Liver (tissue), 9 donors: ENCODE data around the gene TENM3. TPM values are rescaled to one million over a fixed set of nuclear protein-coding genes. Genes with fewer than 3 reads are reported as not detected.

Experiments used
- DNase-seq: peaks from one replicate; pipeline ENCODE4 v3.0.0-alpha.2; 2017; ENCODE audit warnings: low spot score
- H3K27ac ChIP-seq, 2 donors: one replicate each; pipeline ENCODE4 v1.7.0; 2013; ENCODE audit warnings: inconsistent platforms in 2 of 2, low read length in 2 of 2, control low read depth in 1 of 2, low read depth in 1 of 2, mild to moderate bottlenecking in 1 of 2
- H3K27me3 ChIP-seq, 4 donors: one replicate each; pipeline versions ENCODE4 v1.6.1 to v1.7.0; 2013; ENCODE audit warnings: low read length in 3 of 4, inconsistent platforms in 1 of 4, mild to moderate bottlenecking in 1 of 4, moderate library complexity in 1 of 4; ENCODE audit not compliant: control insufficient read depth in 4 of 4, insufficient read depth in 4 of 4
- H3K36me3 ChIP-seq, 4 donors: one replicate each; pipeline versions ENCODE4 v1.6.1 to v1.7.0; 2013; ENCODE audit warnings: low read length in 3 of 4, mild to moderate bottlenecking in 3 of 4, low read depth in 1 of 4, moderate library complexity in 1 of 4; ENCODE audit not compliant: control insufficient read depth in 4 of 4, insufficient read depth in 3 of 4
- H3K4me1 ChIP-seq, 4 donors: one replicate each; pipeline versions ENCODE4 v1.6.1 to v1.7.0; 2013; ENCODE audit warnings: low read length in 3 of 4, mild to moderate bottlenecking in 3 of 4, moderate library complexity in 1 of 4; ENCODE audit not compliant: control insufficient read depth in 4 of 4, insufficient read depth in 4 of 4
- H3K4me3 ChIP-seq, 3 donors: one replicate each; pipeline versions ENCODE4 v1.6.1 to v1.7.0; 2013; ENCODE audit warnings: low read length in 3 of 3, control low read depth in 1 of 3, low read depth in 1 of 3, mild to moderate bottlenecking in 1 of 3
- H3K9ac ChIP-seq, 2 donors: one replicate each; pipeline ENCODE4 v1.7.0; 2013; ENCODE audit warnings: low read length in 2 of 2, mild to moderate bottlenecking in 2 of 2, moderate library complexity in 2 of 2, control low read depth in 1 of 2, low read depth in 1 of 2
- H3K9me3 ChIP-seq, 4 donors: one replicate each; pipeline versions ENCODE4 v1.6.1 to v1.7.0; 2013; ENCODE audit warnings: low read length in 3 of 4; ENCODE audit not compliant: control insufficient read depth in 4 of 4
- EGR1 ChIP-seq, 2 donors: IDR thresholded peaks; 2 replicates each; pipeline ENCODE4 v1.6.1; 2016 to 2018; ENCODE audit warnings: antibody characterized with exemption in 2 of 2, low read depth in 2 of 2
- FOXA1 ChIP-seq: IDR thresholded peaks from 2 replicates; pipeline ENCODE4 v1.6.1; 2016; ENCODE audit warnings: antibody characterized with exemption
- GABPA ChIP-seq, 2 donors: IDR thresholded peaks in 1 of 2; conservative IDR thresholded peaks in 1 of 2; 2 replicates each; pipeline ENCODE4 v1.6.1; 2016; ENCODE audit warnings: antibody characterized with exemption in 2 of 2, mild to moderate bottlenecking in 1 of 2, moderate library complexity in 1 of 2
- HNF4A ChIP-seq, 2 donors: conservative IDR thresholded peaks; 2 replicates each; pipeline ENCODE4 v1.6.1; 2016; ENCODE audit warnings: antibody characterized with exemption in 2 of 2, mild to moderate bottlenecking in 2 of 2
- HNF4G ChIP-seq: IDR thresholded peaks from 2 replicates; pipeline ENCODE4 v1.6.1; 2016; ENCODE audit warnings: antibody characterized with exemption
- JUND ChIP-seq, 2 donors: IDR thresholded peaks; 2 replicates each; pipeline ENCODE4 v1.6.1; 2016; ENCODE audit warnings: antibody characterized with exemption in 2 of 2
- NR2F2 ChIP-seq: IDR thresholded peaks from 2 replicates; pipeline ENCODE4 v1.6.1; 2016; ENCODE audit warnings: antibody characterized with exemption
- RAD21 ChIP-seq, 2 donors: IDR thresholded peaks; 2 replicates each; pipeline ENCODE4 v1.6.1; 2016; ENCODE audit warnings: antibody characterized with exemption in 2 of 2, mild to moderate bottlenecking in 2 of 2
- RXRA ChIP-seq, 2 donors: IDR thresholded peaks; 2 replicates each; pipeline ENCODE4 v1.6.1; 2017 to 2018; ENCODE audit warnings: antibody characterized with exemption in 2 of 2, mild to moderate bottlenecking in 1 of 2
- SP1 ChIP-seq: IDR thresholded peaks from 2 replicates; pipeline ENCODE4 v1.6.1; 2018; ENCODE audit warnings: antibody characterized with exemption, mild to moderate bottlenecking
- TAF1 ChIP-seq: conservative IDR thresholded peaks from 2 replicates; pipeline ENCODE4 v1.6.1; 2016; ENCODE audit warnings: antibody characterized with exemption, mild to moderate bottlenecking
- YY1 ChIP-seq: IDR thresholded peaks from 2 replicates; pipeline ENCODE4 v1.6.1; 2016; ENCODE audit warnings: antibody characterized with exemption, mild to moderate bottlenecking
- WGBS: extraction: QIAGEN DNeasy Blood & Tissue Kit; methylation state at CpG from one replicate; pipeline ENCODE4 v1.1.7; 2013; 5-methylcytosine and 5-hydroxymethylcytosine counted together
- polyA plus RNA-seq, 2 donors: library from polyadenylated mRNA; stranded (reverse) in 1 of 2; unstranded in 1 of 2; fragments of 200-250 nt in 1 of 2; fragments of >200 nt in 1 of 2; fragmentation: Nextera tagmentation in 1 of 2; extraction: Ambion mirVana in 1 of 2; gene quantifications; one replicate each; pipeline versions ENCODE4 v1.2.1 to v1.2.3, GENCODE V29; 2013 to 2015
- total RNA-seq, 2 donors: library from RNA; depleted of rRNA; stranded (reverse); fragments of >200 nt; gene quantifications; one replicate each; pipeline ENCODE4 v1.2.3, GENCODE V29; 2014
- TF ChIP-seq, protein P1 (sequence below): IDR thresholded peaks from 2 replicates; pipeline ENCODE4 v1.6.1; 2016; ENCODE audit warnings: antibody characterized with exemption
- TF ChIP-seq, protein P2 (sequence below): fragments of 150-350 bp; IDR thresholded peaks from 2 replicates; pipeline ENCODE4 v1.5.1; 2017; ENCODE audit warnings: improper control_type of control experiment, low read depth, low read length; ENCODE audit not compliant: missing input control
- TF ChIP-seq, protein P3 (sequence below): IDR thresholded peaks from 2 replicates; pipeline ENCODE4 v1.6.1; 2016; ENCODE audit warnings: antibody characterized with exemption
- donor health status: healthy.
- donor health status: healthy.
- donor health status: healthy.
- donor health status: healthy.
- donor health status: healthy.

Gene TENM3
- total and polyA plus RNA-seq, 4 donors = 0.32 to 16.8 (median 0.70) TPM

DNA sequence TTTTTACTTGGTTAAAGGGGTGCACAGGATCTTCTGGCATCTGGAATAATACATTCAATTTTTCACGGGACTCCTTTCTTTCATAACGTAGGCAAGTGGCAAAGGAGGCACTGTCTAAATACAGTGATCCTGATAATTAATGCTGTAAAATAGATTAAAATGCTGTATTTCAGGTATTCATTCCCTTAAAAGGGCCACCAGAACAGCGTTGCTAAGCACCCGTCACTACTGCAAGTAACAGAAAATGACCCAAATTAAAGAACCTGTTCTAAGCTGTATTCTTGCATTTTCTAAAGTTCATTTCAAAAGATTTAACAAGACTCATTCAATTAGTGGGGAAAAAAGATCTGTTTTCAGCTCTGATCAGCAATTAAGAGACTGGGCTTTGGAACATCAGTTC, 208.2 kb downstream of the TENM3 start (continued):
- TF ChIP-seq, protein P1, sequence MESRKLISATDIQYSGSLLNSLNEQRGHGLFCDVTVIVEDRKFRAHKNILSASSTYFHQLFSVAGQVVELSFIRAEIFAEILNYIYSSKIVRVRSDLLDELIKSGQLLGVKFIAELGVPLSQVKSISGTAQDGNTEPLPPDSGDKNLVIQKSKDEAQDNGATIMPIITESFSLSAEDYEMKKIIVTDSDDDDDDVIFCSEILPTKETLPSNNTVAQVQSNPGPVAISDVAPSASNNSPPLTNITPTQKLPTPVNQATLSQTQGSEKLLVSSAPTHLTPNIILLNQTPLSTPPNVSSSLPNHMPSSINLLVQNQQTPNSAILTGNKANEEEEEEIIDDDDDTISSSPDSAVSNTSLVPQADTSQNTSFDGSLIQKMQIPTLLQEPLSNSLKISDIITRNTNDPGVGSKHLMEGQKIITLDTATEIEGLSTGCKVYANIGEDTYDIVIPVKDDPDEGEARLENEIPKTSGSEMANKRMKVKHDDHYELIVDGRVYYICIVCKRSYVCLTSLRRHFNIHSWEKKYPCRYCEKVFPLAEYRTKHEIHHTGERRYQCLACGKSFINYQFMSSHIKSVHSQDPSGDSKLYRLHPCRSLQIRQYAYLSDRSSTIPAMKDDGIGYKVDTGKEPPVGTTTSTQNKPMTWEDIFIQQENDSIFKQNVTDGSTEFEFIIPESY = no peak

DNA sequence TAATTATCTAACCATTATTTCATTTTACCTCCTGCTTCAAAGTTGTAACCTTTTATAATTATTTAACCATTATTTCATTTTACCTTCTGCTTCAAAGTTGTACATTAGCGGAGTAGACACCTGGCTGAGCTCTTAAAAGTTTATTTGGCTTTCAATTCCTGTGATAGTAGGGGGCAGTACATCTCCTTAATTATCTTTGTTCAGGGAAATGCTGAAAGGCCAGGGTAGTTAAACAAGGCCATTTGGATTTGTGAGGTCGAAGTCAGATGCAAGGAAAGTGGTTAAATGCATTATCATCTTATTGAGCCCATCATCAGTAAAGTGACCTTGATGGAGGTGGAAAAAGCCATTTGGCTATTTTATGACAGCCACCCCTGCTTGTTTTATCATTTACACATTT, 210.6 kb downstream of the TENM3 start:
- Histone ChIP-seq H3K9me3 (no peaks in the 10 kb centered on the region), H3K27ac (no peak overlapping the region), H3K4me3 (no peak overlapping the region), H3K27me3 (peaks cover 0 to 8% (median 0%) of the 10 kb centered on the region in 4 donors), H3K36me3 (no peaks in the 10 kb centered on the region), H3K9ac (no peak overlapping the region), H3K4me1 (peaks cover 4 to 13% (median 10%) of the 10 kb centered on the region in 4 donors)
- DNase-seq = no peak
- TF ChIP-seq HNF4G = no peak
- 87% methylated on average over 2 of the region's 2 CpGs for WGBS

DNA sequence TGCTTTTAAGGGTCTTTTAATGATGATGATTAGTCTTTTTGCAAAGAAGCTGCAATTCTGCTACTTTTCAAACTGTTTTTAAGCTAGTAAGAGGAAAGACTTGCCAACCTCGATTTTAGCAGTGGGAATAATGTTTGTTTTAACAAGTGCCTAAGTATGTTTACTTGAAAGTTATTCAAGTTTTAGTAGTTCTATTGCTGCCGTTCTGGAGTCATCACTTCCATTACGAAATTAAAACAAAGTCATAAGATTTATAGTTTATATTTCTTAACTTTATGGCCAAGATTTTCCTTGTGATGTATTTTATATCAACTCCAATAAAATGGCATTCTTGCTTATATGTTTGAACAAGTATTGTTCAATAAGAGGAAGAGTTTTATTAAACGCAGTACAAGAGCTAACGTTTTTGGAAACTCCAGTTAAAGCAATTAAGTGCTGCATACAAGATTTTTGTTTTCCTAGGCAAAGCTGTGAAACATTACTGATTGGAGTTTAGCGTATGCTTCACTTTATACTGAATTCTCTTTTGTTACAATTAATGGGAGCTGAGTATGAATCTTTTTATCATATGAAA, 211.3 kb downstream of the TENM3 start:
- no peak overlapping the region for H3K4me3 ChIP-seq
- no peaks in the 10 kb centered on the region for H3K9me3 ChIP-seq
- WGBS = 56% methylated on average over 6 of the region's 6 CpGs
- peaks cover 1 to 8% (median 6%) of the 10 kb centered on the region in 4 donors for H3K4me1 ChIP-seq
- H3K27me3 ChIP-seq = peaks cover 0 to 8% (median 0%) of the 10 kb centered on the region in 4 donors
- no peak for DNase-seq
- no peak for TF ChIP-seq RXRA (IDR thresholded peaks at IDR 0.05)
- H3K36me3 ChIP-seq = no peaks in the 10 kb centered on the region
- no peak overlapping the region for H3K27ac ChIP-seq
- no peak overlapping the region for H3K9ac ChIP-seq

DNA sequence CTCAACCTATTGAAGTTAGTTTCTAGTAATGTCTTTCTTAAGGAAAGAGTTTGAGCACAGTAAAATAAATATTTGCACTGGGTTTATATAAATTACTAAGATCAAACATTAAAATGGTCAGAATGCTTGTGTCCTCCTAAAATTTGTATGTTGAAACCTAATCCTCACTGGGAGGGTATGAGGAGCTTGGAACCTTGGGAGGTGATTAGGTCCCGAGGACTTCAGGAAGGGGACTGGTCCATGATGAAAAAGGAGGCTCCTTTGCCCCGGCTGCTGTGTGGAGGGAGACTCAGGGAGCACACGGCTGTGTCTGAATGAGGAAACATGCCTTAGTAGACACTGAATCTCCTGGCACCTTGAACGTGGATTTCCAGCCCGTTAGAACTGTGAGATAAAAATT, 221.9 kb downstream of the TENM3 start:
- TF ChIP-seq, protein P2, sequence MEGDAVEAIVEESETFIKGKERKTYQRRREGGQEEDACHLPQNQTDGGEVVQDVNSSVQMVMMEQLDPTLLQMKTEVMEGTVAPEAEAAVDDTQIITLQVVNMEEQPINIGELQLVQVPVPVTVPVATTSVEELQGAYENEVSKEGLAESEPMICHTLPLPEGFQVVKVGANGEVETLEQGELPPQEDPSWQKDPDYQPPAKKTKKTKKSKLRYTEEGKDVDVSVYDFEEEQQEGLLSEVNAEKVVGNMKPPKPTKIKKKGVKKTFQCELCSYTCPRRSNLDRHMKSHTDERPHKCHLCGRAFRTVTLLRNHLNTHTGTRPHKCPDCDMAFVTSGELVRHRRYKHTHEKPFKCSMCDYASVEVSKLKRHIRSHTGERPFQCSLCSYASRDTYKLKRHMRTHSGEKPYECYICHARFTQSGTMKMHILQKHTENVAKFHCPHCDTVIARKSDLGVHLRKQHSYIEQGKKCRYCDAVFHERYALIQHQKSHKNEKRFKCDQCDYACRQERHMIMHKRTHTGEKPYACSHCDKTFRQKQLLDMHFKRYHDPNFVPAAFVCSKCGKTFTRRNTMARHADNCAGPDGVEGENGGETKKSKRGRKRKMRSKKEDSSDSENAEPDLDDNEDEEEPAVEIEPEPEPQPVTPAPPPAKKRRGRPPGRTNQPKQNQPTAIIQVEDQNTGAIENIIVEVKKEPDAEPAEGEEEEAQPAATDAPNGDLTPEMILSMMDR = no peak
- TF ChIP-seq, protein P3, sequence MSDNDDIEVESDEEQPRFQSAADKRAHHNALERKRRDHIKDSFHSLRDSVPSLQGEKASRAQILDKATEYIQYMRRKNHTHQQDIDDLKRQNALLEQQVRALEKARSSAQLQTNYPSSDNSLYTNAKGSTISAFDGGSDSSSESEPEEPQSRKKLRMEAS = no peak
- no peak for TF ChIP-seq EGR1 (IDR thresholded peaks at IDR 0.05; ENCODE audit: low read depth in 2 of 2)
- TF ChIP-seq YY1 = no peak
- TF ChIP-seq, protein P1 = no peak
- TF ChIP-seq HNF4A (conservative IDR thresholded peaks at IDR 0.05) = no peak
- TF ChIP-seq RAD21 (IDR thresholded peaks at IDR 0.05) = no peak
- TF ChIP-seq NR2F2 = no peak
- TF ChIP-seq TAF1 = no peak
- no peak for TF ChIP-seq RXRA (IDR thresholded peaks at IDR 0.05)
- TF ChIP-seq GABPA (IDR thresholded peaks at IDR 0.05 in 1 of 2, conservative IDR thresholded peaks at IDR 0.05 in 1 of 2) = no peak
- no peak for TF ChIP-seq JUND (IDR thresholded peaks at IDR 0.05)
- TF ChIP-seq FOXA1 = no peak
- no peak for TF ChIP-seq SP1
- Histone ChIP-seq H3K9me3 (no peaks in the 10 kb centered on the region), H3K4me1 (no peaks in the 10 kb centered on the region), H3K27ac (no peak overlapping the region), H3K27me3 (no peaks in the 10 kb centered on the region), H3K36me3 (no peaks in the 10 kb centered on the region), H3K4me3 (no peak overlapping the region), H3K9ac (no peak overlapping the region)
- DNase-seq = no peak
- WGBS = 75% methylated on average over 5 of the region's 5 CpGs
